Calu3 (cell line): Measurements from ENCODE around the gene PLEKHN1. TPM values are rescaled to one million over a fixed set of nuclear protein-coding genes. Genes with fewer than 3 reads are reported as not detected.

Experiments
- BruUV-seq: library from RNA; stranded (reverse); fragments of 400-500 nt; replicated peaks from 2 replicates; lab custom pipeline; 2021; lab: Mats Ljungman, UMichigan
- CTCF ChIA-PET: fragments of 300-600 bp; sonication (Branson Sonifier 250); formaldehyde crosslinking; loops from one replicate; lab custom pipeline; 2022; ENCODE audit warnings: antibody characterized with exemption; lab: Charles Lee
- DNase-seq: peaks from one replicate; pipeline ENCODE4 v3.0.0; 2022
- H3K27ac Mint-ChIP-seq: one replicate; pipeline ENCODE4 v1.8.0; 2022; ENCODE audit warnings: mixed read lengths; ENCODE audit not compliant: unreplicated experiment
- H3K27me3 Mint-ChIP-seq: one replicate; pipeline ENCODE4 v1.8.0; 2022; ENCODE audit warnings: mixed read lengths; ENCODE audit not compliant: unreplicated experiment
- H3K36me3 Mint-ChIP-seq: one replicate; pipeline ENCODE4 v1.8.0; 2022; ENCODE audit warnings: mild to moderate bottlenecking, moderate library complexity, mixed read lengths; ENCODE audit not compliant: insufficient read depth, unreplicated experiment
- H3K4me1 Mint-ChIP-seq: one replicate; pipeline ENCODE4 v1.8.0; 2022; ENCODE audit warnings: mild to moderate bottlenecking, low read depth, mixed read lengths; ENCODE audit not compliant: unreplicated experiment
- H3K4me3 Mint-ChIP-seq: one replicate; pipeline ENCODE4 v1.8.0; 2022; ENCODE audit warnings: mild to moderate bottlenecking, low read depth, moderate library complexity, mixed read lengths; ENCODE audit not compliant: unreplicated experiment
- H3K9me3 Mint-ChIP-seq: one replicate; pipeline ENCODE4 v1.8.0; 2022; ENCODE audit warnings: low read depth, mixed read lengths; ENCODE audit not compliant: unreplicated experiment
- CTCF ChIP-seq: fragments of 200-600 bp; IDR thresholded peaks from one replicate; pipeline ENCODE4 v1.8.0; 2022; ENCODE audit warnings: antibody characterized with exemption; ENCODE audit not compliant: unreplicated experiment
- intact Hi-C: fragments of 100-400 bp; cut with micrococcal nuclease; formaldehyde crosslinking; loops from one replicate; pipeline ENCODE4 v1.10.0; 2022; ENCODE audit not compliant: unreplicated experiment
- total RNA-seq: library from RNA; stranded (reverse); gene quantifications from 2 replicates; pipeline ENCODE4 v1.2.3, GENCODE V29; 2022

PLEKHN1 gene
- total RNA-seq, 1 experiment from 2014 or later = 11.9 TPM

GRCh38 chr1:972726-973458, 6.6 kb downstream of the PLEKHN1 start:
- Mint-ChIP-seq H3K36me3 (peaks cover 25% of the 10 kb centered on the region), H3K27ac (no peak overlapping the region), H3K27me3 (peaks cover 4% of the 10 kb centered on the region), H3K9me3 (no peaks in the 10 kb centered on the region), H3K4me3 (no peak overlapping the region), H3K4me1 (peaks cover 12% of the 10 kb centered on the region)
- CTCF ChIA-PET = no interaction called here
- TF ChIP-seq CTCF = no peak
- BruUV-seq = no TSS peak
- intact Hi-C loops = no loop called here
- no peak for DNase-seq

DNA sequence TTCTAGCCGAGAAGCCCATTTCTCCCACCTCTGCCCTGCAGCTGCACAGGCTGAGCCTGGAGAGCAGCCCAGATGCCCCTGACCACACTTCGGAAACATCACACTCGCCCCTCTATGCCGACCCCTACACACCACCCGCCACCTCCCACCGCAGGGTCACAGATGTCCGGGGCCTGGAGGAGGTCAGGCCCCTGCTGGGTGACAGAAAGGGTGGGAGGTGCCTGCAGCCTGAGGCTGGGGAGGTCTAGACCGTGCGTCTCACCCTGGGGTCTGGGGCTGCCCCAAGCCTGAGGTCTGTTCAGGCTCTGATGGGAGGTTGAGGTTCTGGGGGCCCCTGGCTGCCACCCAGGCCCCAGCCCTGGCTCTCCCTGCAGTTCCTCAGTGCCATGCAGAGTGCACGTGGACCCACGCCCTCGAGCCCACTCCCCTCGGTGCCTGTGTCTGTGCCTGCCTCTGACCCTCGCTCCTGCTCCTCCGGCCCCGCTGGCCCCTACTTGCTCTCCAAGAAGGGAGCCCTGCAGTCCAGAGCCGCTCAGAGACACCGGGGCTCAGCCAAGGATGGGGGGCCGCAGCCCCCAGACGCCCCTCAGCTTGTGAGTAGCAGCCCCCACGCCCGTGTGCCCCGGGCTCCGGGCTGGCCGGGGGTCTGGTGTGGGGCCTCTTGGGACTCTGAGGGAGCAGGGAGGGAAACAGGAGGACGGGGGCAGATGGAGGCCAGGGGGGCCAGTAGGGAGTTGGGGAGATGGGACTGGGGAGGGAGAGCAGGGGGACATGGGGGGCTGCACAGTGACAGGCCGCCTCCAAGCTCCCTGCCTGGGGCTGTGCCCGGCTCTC, 7.4 kb downstream of the PLEKHN1 start:
- peaks cover 18% of the 10 kb centered on the region for H3K4me1 Mint-ChIP-seq
- intact Hi-C loops = no loop called here
- CTCF ChIA-PET = no interaction called here

DNA sequence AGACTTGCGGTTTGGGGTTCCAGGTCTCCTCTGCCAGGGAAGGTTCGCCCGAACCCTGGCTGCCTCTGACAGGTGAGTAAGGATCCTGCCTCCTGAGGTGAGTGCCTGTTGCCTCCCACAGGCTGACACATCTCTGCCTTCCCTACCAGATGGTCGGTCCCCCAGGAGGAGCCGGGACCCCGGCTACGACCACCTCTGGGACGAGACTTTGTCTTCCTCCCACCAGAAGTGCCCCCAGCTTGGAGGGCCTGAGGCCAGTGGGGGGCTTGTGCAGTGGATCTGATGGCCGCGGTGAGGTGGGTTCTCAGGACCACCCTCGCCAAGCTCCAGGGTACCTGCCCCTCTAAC, 8.0 kb downstream of the PLEKHN1 start:
- TF ChIP-seq CTCF = no peak
- peaks cover 13% of the 10 kb centered on the region for H3K27me3 Mint-ChIP-seq
- H3K9me3 Mint-ChIP-seq = no peaks in the 10 kb centered on the region
- H3K36me3 Mint-ChIP-seq = peaks cover 30% of the 10 kb centered on the region
- intact Hi-C loops = no loop called here
- H3K4me3 Mint-ChIP-seq = no peak overlapping the region
- CTCF ChIA-PET = no interaction called here
- peaks cover 18% of the 10 kb centered on the region for H3K4me1 Mint-ChIP-seq
- no TSS peak for BruUV-seq
- H3K27ac Mint-ChIP-seq = no peak overlapping the region
- no peak for DNase-seq

More for the DNA sequence above, 7.4 kb downstream of the PLEKHN1 start:
- TF ChIP-seq CTCF = no peak
- Mint-ChIP-seq H3K4me3 (no peak overlapping the region), H3K9me3 (no peaks in the 10 kb centered on the region), H3K36me3 (peaks cover 30% of the 10 kb centered on the region), H3K27ac (no peak overlapping the region), H3K27me3 (peaks cover 11% of the 10 kb centered on the region)
- DNase-seq = no peak
- no TSS peak for BruUV-seq

DNA sequence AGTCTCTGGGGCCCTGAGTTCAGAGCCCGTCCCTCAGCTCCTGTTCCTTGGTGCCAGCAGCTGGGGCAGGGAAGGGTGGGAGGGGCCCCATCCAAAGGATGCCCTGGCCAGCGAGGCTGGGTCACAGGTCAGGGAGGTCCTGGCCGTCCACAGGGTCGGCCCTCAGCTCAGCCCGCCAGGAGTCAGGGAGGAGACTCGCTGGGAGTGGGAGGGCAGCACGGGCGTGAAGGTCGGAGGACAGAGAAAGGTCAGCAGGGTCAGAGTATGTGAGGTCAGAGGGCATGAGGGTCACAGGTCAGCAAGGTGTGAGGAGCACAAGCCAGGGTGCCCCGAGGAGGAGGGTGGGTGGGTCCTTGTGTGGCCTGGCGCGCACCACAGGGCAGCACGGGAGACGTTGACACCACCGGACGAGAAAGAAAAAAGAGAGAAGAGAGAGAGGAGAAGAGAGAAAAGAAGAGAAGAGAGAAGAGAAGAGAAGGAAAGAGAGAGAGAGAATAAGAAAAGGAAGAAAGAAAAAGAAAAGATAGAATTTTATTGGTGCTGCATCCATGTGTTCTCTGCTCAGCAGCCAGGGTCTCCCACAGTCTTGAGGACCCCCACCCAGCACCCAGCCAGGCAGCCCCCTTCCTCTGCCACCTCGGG, 8.5 kb downstream of the PLEKHN1 start:
- intact Hi-C loops = no loop called here
- CTCF ChIA-PET = interaction anchor here (1.4 kb wide), 1 partner anchor 37 kb away, joined by 3 read pairs; no protein-coding TSS in a partner anchor
- no peak for TF ChIP-seq CTCF
- Mint-ChIP-seq H3K27me3 (peaks cover 13% of the 10 kb centered on the region), H3K27ac (no peak overlapping the region), H3K4me3 (no peak overlapping the region), H3K36me3 (peaks cover 30% of the 10 kb centered on the region), H3K9me3 (no peaks in the 10 kb centered on the region), H3K4me1 (peaks cover 18% of the 10 kb centered on the region)
- BruUV-seq = no TSS peak
- no peak for DNase-seq
